Endodermal cell (in vitro differentiated cells): ENCODE data around the gene HACL1. TPM values are rescaled to one million over a fixed set of nuclear protein-coding genes. Genes with fewer than 3 reads are reported as not detected.

Experiments used
- DNase-seq: peaks from one replicate; pipeline ENCODE4 v3.0.0-alpha.2; 2017
- H3K27ac ChIP-seq: 2 replicates; pipeline ENCODE4 v1.5.1; 2013; ENCODE audit warnings: mild to moderate bottlenecking, low read depth, low read length, moderate library complexity
- H3K27me3 ChIP-seq: 2 replicates; pipeline ENCODE4 v1.6.1; 2013; ENCODE audit warnings: mild to moderate bottlenecking, low read length, moderate library complexity; ENCODE audit not compliant: insufficient read depth, control insufficient read depth, poor library complexity, severe bottlenecking
- H3K36me3 ChIP-seq: 2 replicates; pipeline ENCODE4 v1.7.0; 2013; ENCODE audit warnings: mild to moderate bottlenecking, low read length, moderate library complexity; ENCODE audit not compliant: control insufficient read depth, insufficient read depth
- H3K4me1 ChIP-seq: one replicate; pipeline ENCODE4 v1.7.0; 2013; ENCODE audit warnings: low read length; ENCODE audit not compliant: control insufficient read depth, insufficient read depth
- H3K4me3 ChIP-seq: 2 replicates; pipeline ENCODE4 v1.5.1; 2013; ENCODE audit warnings: mild to moderate bottlenecking, low read length, moderate library complexity
- H3K9ac ChIP-seq: 2 replicates; pipeline ENCODE4 v1.6.1; 2013; ENCODE audit warnings: mild to moderate bottlenecking, low read length, moderate library complexity; ENCODE audit not compliant: poor library complexity, severe bottlenecking; ENCODE audit errors: extremely low read depth
- H3K9me3 ChIP-seq: 2 replicates; pipeline ENCODE4 v1.6.1; 2013; ENCODE audit warnings: mild to moderate bottlenecking, low read length, moderate library complexity; ENCODE audit not compliant: control insufficient read depth
- H3K27ac Mint-ChIP-seq: 2 replicates; pipeline ENCODE4 v1.8.0; 2020; ENCODE audit warnings: mixed read lengths
- H3K27me3 Mint-ChIP-seq: 2 replicates; pipeline ENCODE4 v1.8.0; 2021; ENCODE audit warnings: mild to moderate bottlenecking, mixed read lengths; ENCODE audit not compliant: insufficient read depth
- H3K36me3 Mint-ChIP-seq: 2 replicates; pipeline ENCODE4 v1.8.0; 2020; ENCODE audit warnings: low read depth, mixed read lengths
- H3K4me1 Mint-ChIP-seq: 2 replicates; pipeline ENCODE4 v1.8.0; 2020; ENCODE audit warnings: mixed read lengths
- H3K4me3 Mint-ChIP-seq: 2 replicates; pipeline ENCODE4 v1.8.0; 2020; ENCODE audit warnings: mild to moderate bottlenecking, moderate library complexity, mixed read lengths
- H3K9me3 Mint-ChIP-seq: 2 replicates; pipeline ENCODE4 v1.8.0; 2020; ENCODE audit warnings: mild to moderate bottlenecking, mixed read lengths
- CTCF ChIP-seq: fragments of 200-600 bp; sonication (generic); conservative IDR thresholded peaks from 2 replicates; pipeline ENCODE4 v1.5.0; 2021; ENCODE audit warnings: antibody characterized with exemption, mild to moderate bottlenecking
- WGBS, 2 experiments: methylation state at CpG; one replicate each; pipeline versions ENCODE4 v1.1.5 to v1.1.7; 2013; ENCODE audit warnings: missing lambda C conversion rate in 2 of 2, mixed read lengths in 1 of 2; ENCODE audit not compliant: insufficient coverage in 1 of 2, insufficient read length in 1 of 2; 5-methylcytosine and 5-hydroxymethylcytosine counted together
- total RNA-seq, 2 donors: library from RNA; stranded (reverse); fragmentation: NEBNext Ultra II Directional in 1 of 2; extraction: Animal tissue kit (Norgen Biotek cat#: 25700) in 1 of 2; gene quantifications; 2 replicates in 1 of 2; 3 replicates in 1 of 2; pipeline ENCODE4 v1.2.1, GENCODE V29; 2021

HACL1 gene
- total RNA-seq, 2 donors from 2014 or later = 39.4 to 41.8 TPM

DNA sequence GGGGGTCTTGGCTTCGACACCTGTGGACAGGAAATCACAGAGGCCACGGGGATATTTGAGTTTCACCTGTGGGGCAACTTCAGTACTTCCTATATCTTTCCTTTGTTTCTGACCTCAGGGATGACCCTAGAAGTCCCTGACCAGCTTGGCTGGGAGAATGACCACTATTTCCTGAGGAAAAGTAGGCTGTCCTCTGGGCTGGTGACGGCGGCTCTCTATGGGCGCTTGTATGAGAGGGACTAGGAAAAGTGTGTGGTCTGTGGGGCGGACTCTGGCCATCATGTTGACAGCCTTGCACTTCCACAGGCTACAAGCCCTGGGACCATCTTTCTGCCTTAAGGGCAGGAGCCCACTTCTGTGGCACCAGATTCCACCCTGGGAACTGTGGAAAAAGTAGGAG, 43.9 kb upstream of the HACL1 start:
- WGBS, 2 experiments = 95 to 96% methylated on average over 4 to 6 of the region's 6 CpGs
- TF ChIP-seq CTCF = no peak
- Histone ChIP-seq H3K27me3 (no peaks in the 10 kb centered on the region), H3K36me3 (peaks cover 6% of the 10 kb centered on the region), H3K4me3 (no peak overlapping the region), H3K9me3 (no peaks in the 10 kb centered on the region), H3K9ac (no peak overlapping the region), H3K27ac (no peak overlapping the region), H3K4me1 (no peaks in the 10 kb centered on the region)
- no peaks in the 10 kb centered on the region for H3K4me1 Mint-ChIP-seq
- DNase-seq = no peak
- H3K36me3 Mint-ChIP-seq = peaks cover 37% of the 10 kb centered on the region
- H3K4me3 Mint-ChIP-seq = no peak overlapping the region
- peaks cover 2% of the 10 kb centered on the region for H3K9me3 Mint-ChIP-seq
- no peak overlapping the region for H3K27ac Mint-ChIP-seq
- H3K27me3 Mint-ChIP-seq = no peaks in the 10 kb centered on the region

- Histone ChIP-seq H3K4me1 (peaks cover 3% of the 10 kb centered on the region), H3K27ac (no peak overlapping the region)
These were observed 37.5 kb upstream of the HACL1 start for GRCh38 chr3:15638891-15639262.

GRCh38 chr3:15638193-15638890, 37.0 kb upstream of the HACL1 start:
- Mint-ChIP-seq H3K9me3 (peaks cover 2% of the 10 kb centered on the region), H3K36me3 (peaks cover 22% of the 10 kb centered on the region), H3K4me3 (no peak overlapping the region), H3K27ac (no peak overlapping the region), H3K27me3 (no peaks in the 10 kb centered on the region), H3K4me1 (peaks cover 17% of the 10 kb centered on the region)
- Histone ChIP-seq H3K9ac (no peak overlapping the region), H3K27ac (no peak overlapping the region), H3K4me1 (peaks cover 3% of the 10 kb centered on the region), H3K9me3 (no peaks in the 10 kb centered on the region), H3K27me3 (no peaks in the 10 kb centered on the region), H3K36me3 (no peaks in the 10 kb centered on the region), H3K4me3 (no peak overlapping the region)
- no peak for TF ChIP-seq CTCF
- no peak for DNase-seq
- WGBS, 2 experiments = 80 to 95% methylated on average over 2 to 6 of the region's 6 CpGs

More at GRCh38 chr3:15638891-15639262, 37.5 kb upstream of the HACL1 start:
- TF ChIP-seq CTCF = no peak
- no peaks in the 10 kb centered on the region for H3K36me3 ChIP-seq
- Mint-ChIP-seq H3K27ac (no peak overlapping the region), H3K4me3 (no peak overlapping the region), H3K9me3 (peaks cover 2% of the 10 kb centered on the region), H3K36me3 (peaks cover 25% of the 10 kb centered on the region), H3K4me1 (peaks cover 12% of the 10 kb centered on the region), H3K27me3 (no peaks in the 10 kb centered on the region)
- 97% methylated on average over 1 of the region's 1 CpG; no CpG with 5 or more reads in 1 of the 2 experiments for WGBS, 2 experiments
- H3K9ac ChIP-seq = no peak overlapping the region
- no peak overlapping the region for H3K4me3 ChIP-seq
- no peaks in the 10 kb centered on the region for H3K27me3 ChIP-seq
- no peaks in the 10 kb centered on the region for H3K9me3 ChIP-seq
- no peak for DNase-seq
